CD14-positive monocyte (primary cell): ENCODE measurements around the gene PAQR9. TPM values are rescaled to one million over a fixed set of nuclear protein-coding genes. Genes with fewer than 3 reads are reported as not detected.

ENCODE experiments used
- DNase-seq, 3 donors: peaks; one replicate each; pipeline ENCODE4 v3.0.0-alpha.2; 2011 to 2022
- H2AFZ ChIP-seq: 2 replicates; pipeline ENCODE4 v1.6.0; 2012; ENCODE audit warnings: mild to moderate bottlenecking, low read depth, low read length, inconsistent platforms; ENCODE audit not compliant: insufficient read depth, poor library complexity, severe bottlenecking
- H3K27ac ChIP-seq, 2 donors: 1 replicate in 1 of 2; 2 replicates in 1 of 2; pipeline ENCODE4 v1.5.1; 2012 to 2013; ENCODE audit warnings: low read length in 2 of 2, control low read depth in 1 of 2, inconsistent platforms in 1 of 2, low read depth in 1 of 2, mild to moderate bottlenecking in 1 of 2
- H3K27me3 ChIP-seq, 2 donors: one replicate each; pipeline versions ENCODE4 v1.6.0 to v1.6.1; 2011 to 2013; ENCODE audit warnings: low read length in 2 of 2; ENCODE audit not compliant: control insufficient read depth in 2 of 2, insufficient read depth in 2 of 2
- H3K36me3 ChIP-seq, 2 donors: replicated peaks in 1 of 2; 1 replicate in 1 of 2; 2 replicates in 1 of 2; pipeline versions ENCODE4 v1.5.1 to v1.6.1; 2012 to 2013; ENCODE audit warnings: low read length in 2 of 2, control low read depth in 1 of 2, inconsistent platforms in 1 of 2, mild to moderate bottlenecking in 1 of 2; ENCODE audit not compliant: insufficient read depth in 2 of 2, control insufficient read depth in 1 of 2
- H3K4me1 ChIP-seq, 2 donors: 1 replicate in 1 of 2; 2 replicates in 1 of 2; pipeline versions ENCODE4 v1.5.1 to v1.6.1; 2012 to 2013; ENCODE audit warnings: low read length in 2 of 2, control low read depth in 1 of 2, inconsistent platforms in 1 of 2, mild to moderate bottlenecking in 1 of 2, moderate library complexity in 1 of 2; ENCODE audit not compliant: insufficient read depth in 2 of 2, control insufficient read depth in 1 of 2
- H3K4me2 ChIP-seq: replicated peaks from 2 replicates; pipeline ENCODE3; 2012; ENCODE audit warnings: low read length, moderate library complexity, mild to moderate bottlenecking; ENCODE audit not compliant: poor library complexity, severe bottlenecking; ENCODE audit errors: extremely low read depth
- H3K4me3 ChIP-seq, 3 experiments: fragments of 200-600 bp in 1 of 3; sonication (generic) in 1 of 3; replicated peaks in 1 of 3; 1 replicate in 2 of 3; 2 replicates in 1 of 3; pipeline ENCODE4 v1.5.1; 2011 to 2013; ENCODE audit warnings: low read length in 3 of 3, mild to moderate bottlenecking in 3 of 3, control low read depth in 2 of 3, low read depth in 2 of 3, inconsistent platforms in 1 of 3, moderate library complexity in 1 of 3
- H3K79me2 ChIP-seq: 2 replicates; pipeline ENCODE4 v1.6.0; 2012; ENCODE audit warnings: mild to moderate bottlenecking, control low read depth, inconsistent platforms, low read length, moderate library complexity; ENCODE audit not compliant: insufficient read depth
- H3K9ac ChIP-seq: 2 replicates; pipeline ENCODE4 v1.6.0; 2017; ENCODE audit warnings: low read length, mild to moderate bottlenecking; ENCODE audit not compliant: insufficient read depth, poor library complexity, severe bottlenecking
- H3K9me3 ChIP-seq, 2 donors: replicated peaks in 1 of 2; 1 replicate in 1 of 2; 2 replicates in 1 of 2; pipeline versions ENCODE4 v1.5.1 to v1.6.1; 2012 to 2013; ENCODE audit warnings: low read length in 2 of 2, control low read depth in 1 of 2; ENCODE audit not compliant: control insufficient read depth in 1 of 2, insufficient read depth in 1 of 2
- H4K20me1 ChIP-seq: 2 replicates; pipeline ENCODE4 v1.6.0; 2012; ENCODE audit warnings: mild to moderate bottlenecking, low read length, control low read depth, moderate library complexity; ENCODE audit not compliant: insufficient read depth
- H3K27ac Mint-ChIP-seq, 7 donors: one replicate each; pipeline ENCODE4 v1.8.0; 2020; ENCODE audit warnings: mild to moderate bottlenecking in 7 of 7, mixed read lengths in 7 of 7, moderate library complexity in 6 of 7, inconsistent platforms in 2 of 7
- H3K27me3 Mint-ChIP-seq, 3 donors: one replicate each; pipeline ENCODE4 v1.8.0; 2021 to 2022; ENCODE audit warnings: low read depth in 3 of 3, mild to moderate bottlenecking in 3 of 3, mixed read lengths in 3 of 3, moderate library complexity in 3 of 3, inconsistent platforms in 1 of 3
- H3K36me3 Mint-ChIP-seq, 2 donors: one replicate each; pipeline ENCODE4 v1.8.0; 2020; ENCODE audit warnings: mixed read lengths in 2 of 2, inconsistent platforms in 1 of 2, mild to moderate bottlenecking in 1 of 2
- H3K4me1 Mint-ChIP-seq: one replicate; pipeline ENCODE4 v1.8.0; 2020; ENCODE audit warnings: mild to moderate bottlenecking, mixed read lengths
- H3K4me3 Mint-ChIP-seq, 2 donors: one replicate each; pipeline ENCODE4 v1.8.0; 2020; ENCODE audit warnings: mild to moderate bottlenecking in 2 of 2, mixed read lengths in 2 of 2, moderate library complexity in 1 of 2
- H3K9me3 Mint-ChIP-seq, 7 donors: one replicate each; pipeline ENCODE4 v1.8.0; 2020 to 2022; ENCODE audit warnings: mixed read lengths in 7 of 7, mild to moderate bottlenecking in 6 of 7, moderate library complexity in 6 of 7, inconsistent platforms in 2 of 7
- WGBS: methylation state at CpG from one replicate; pipeline ENCODE4 v1.1.5; 2013; ENCODE audit warnings: missing lambda C conversion rate; ENCODE audit not compliant: insufficient coverage; 5-methylcytosine and 5-hydroxymethylcytosine counted together
- intact Hi-C, 2 donors: fragments of 100-400 bp; cut with micrococcal nuclease; formaldehyde crosslinking; loops; one replicate each; pipeline versions ENCODE4 v1.15.0 to v1.15.1; 2023
- polyA plus RNA-seq, 3 donors: library from polyadenylated mRNA; depleted of rRNA in 1 of 3; unstranded in 2 of 3; stranded (reverse) in 1 of 3; fragments of 300-500 nt in 2 of 3; fragments of >200 nt in 1 of 3; fragmentation: Illumina TruSeq in 2 of 3; gene quantifications; 1 replicate in 2 of 3; 2 replicates in 1 of 3; pipeline ENCODE4 v1.2.3, GENCODE V29; 2012 to 2021
- TF ChIP-seq, protein P1 (sequence below): fragments of 200-600 bp; IDR thresholded peaks from one replicate; pipeline ENCODE4 v1.8.0; 2022; ENCODE audit warnings: antibody characterized with exemption, mild to moderate bottlenecking

PAQR9 gene
- polyA plus RNA-seq, 3 donors = not detected

- Mint-ChIP-seq H3K36me3 (no peaks in the 10 kb centered on the region), H3K9me3 (peaks cover 0 to 18% (median 7%) of the 10 kb centered on the region in 7 donors), H3K4me1 (peaks cover 11% of the 10 kb centered on the region), H3K27me3 (peaks cover 35 to 54% (median 37%) of the 10 kb centered on the region in 3 donors), H3K4me3 (no peak overlapping the region), H3K27ac (no peak overlapping the region)
- Histone ChIP-seq H3K36me3 (no peaks in the 10 kb centered on the region), H3K27me3 (peaks cover 29 to 33% of the 10 kb centered on the region in 2 donors), H3K4me2 (no peak overlapping the region), H3K27ac (no peak overlapping the region), H3K9ac (no peak overlapping the region), H3K4me3 (no peak overlapping the region), H4K20me1 (no peaks in the 10 kb centered on the region), H2AFZ (no peak overlapping the region), H3K4me1 (peaks cover 0 to 8% of the 10 kb centered on the region in 2 donors), H3K79me2 (no peaks in the 10 kb centered on the region), H3K9me3 (no peaks in the 10 kb centered on the region)
- DNase-seq = no peak
- TF ChIP-seq, protein P1, sequence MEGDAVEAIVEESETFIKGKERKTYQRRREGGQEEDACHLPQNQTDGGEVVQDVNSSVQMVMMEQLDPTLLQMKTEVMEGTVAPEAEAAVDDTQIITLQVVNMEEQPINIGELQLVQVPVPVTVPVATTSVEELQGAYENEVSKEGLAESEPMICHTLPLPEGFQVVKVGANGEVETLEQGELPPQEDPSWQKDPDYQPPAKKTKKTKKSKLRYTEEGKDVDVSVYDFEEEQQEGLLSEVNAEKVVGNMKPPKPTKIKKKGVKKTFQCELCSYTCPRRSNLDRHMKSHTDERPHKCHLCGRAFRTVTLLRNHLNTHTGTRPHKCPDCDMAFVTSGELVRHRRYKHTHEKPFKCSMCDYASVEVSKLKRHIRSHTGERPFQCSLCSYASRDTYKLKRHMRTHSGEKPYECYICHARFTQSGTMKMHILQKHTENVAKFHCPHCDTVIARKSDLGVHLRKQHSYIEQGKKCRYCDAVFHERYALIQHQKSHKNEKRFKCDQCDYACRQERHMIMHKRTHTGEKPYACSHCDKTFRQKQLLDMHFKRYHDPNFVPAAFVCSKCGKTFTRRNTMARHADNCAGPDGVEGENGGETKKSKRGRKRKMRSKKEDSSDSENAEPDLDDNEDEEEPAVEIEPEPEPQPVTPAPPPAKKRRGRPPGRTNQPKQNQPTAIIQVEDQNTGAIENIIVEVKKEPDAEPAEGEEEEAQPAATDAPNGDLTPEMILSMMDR = no peak
- WGBS = no CpG with 5 or more reads among the region's 1 CpG
- intact Hi-C loops = no loop called here
Observed at GRCh38 chr3:142950972-142951371, 12.5 kb downstream of the PAQR9 start.

- peaks cover 0 to 18% (median 7%) of the 10 kb centered on the region in 7 donors for H3K9me3 Mint-ChIP-seq
- intact Hi-C loops = no loop called here
Observed at GRCh38 chr3:142947799-142948575, 15.5 kb downstream of the PAQR9 start.

More at GRCh38 chr3:142947799-142948575, 15.5 kb downstream of the PAQR9 start:
- DNase-seq = peak in 1 of 3 donors; percentile 12
- H3K4me3 Mint-ChIP-seq = peak overlapping the region in 1 of 2 donors; percentile 77
- TF ChIP-seq, protein P1 = no peak
- H3K4me1 Mint-ChIP-seq = peaks cover 13% of the 10 kb centered on the region
- Histone ChIP-seq H3K9me3 (no peaks in the 10 kb centered on the region), H3K9ac (no peak overlapping the region), H3K27me3 (peaks cover 22 to 35% of the 10 kb centered on the region in 2 donors), H3K27ac (no peak overlapping the region), H2AFZ (no peak overlapping the region), H3K36me3 (no peaks in the 10 kb centered on the region), H3K79me2 (no peaks in the 10 kb centered on the region), H4K20me1 (no peaks in the 10 kb centered on the region), H3K4me1 (peaks cover 0 to 8% of the 10 kb centered on the region in 2 donors), H3K4me2 (peak overlapping the region; percentile 29), H3K4me3 (no peak overlapping the region)
- peaks cover 37 to 49% (median 39%) of the 10 kb centered on the region in 3 donors for H3K27me3 Mint-ChIP-seq
- no peaks in the 10 kb centered on the region for H3K36me3 Mint-ChIP-seq
- WGBS = 88% methylated on average over 6 of the region's 13 CpGs
- H3K27ac Mint-ChIP-seq = no peak overlapping the region
